ENCODE results near the gene WWC2.

GRCh38 chr4:183262776-183263100 lies 163.7 kb downstream of the WWC2 start:
- TF ChIP-seq, protein P1, sequence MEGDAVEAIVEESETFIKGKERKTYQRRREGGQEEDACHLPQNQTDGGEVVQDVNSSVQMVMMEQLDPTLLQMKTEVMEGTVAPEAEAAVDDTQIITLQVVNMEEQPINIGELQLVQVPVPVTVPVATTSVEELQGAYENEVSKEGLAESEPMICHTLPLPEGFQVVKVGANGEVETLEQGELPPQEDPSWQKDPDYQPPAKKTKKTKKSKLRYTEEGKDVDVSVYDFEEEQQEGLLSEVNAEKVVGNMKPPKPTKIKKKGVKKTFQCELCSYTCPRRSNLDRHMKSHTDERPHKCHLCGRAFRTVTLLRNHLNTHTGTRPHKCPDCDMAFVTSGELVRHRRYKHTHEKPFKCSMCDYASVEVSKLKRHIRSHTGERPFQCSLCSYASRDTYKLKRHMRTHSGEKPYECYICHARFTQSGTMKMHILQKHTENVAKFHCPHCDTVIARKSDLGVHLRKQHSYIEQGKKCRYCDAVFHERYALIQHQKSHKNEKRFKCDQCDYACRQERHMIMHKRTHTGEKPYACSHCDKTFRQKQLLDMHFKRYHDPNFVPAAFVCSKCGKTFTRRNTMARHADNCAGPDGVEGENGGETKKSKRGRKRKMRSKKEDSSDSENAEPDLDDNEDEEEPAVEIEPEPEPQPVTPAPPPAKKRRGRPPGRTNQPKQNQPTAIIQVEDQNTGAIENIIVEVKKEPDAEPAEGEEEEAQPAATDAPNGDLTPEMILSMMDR (IDR thresholded peaks at IDR 0.05; ENCODE audit: low read depth, low read length) = no peak
- no peak for TF ChIP-seq EZH2phosphoT487 (IDR thresholded peaks at IDR 0.05; ENCODE audit: low read depth)
